Mononuclear cell (primary cell): ENCODE results near the gene AGAP1. TPM values are rescaled to one million over a fixed set of nuclear protein-coding genes. Genes with fewer than 3 reads are reported as not detected.

Experiments
- H3K27me3 ChIP-seq: 2 replicates; pipeline ENCODE4 v1.6.0; 2011; ENCODE audit warnings: low read length, control low read depth; ENCODE audit not compliant: insufficient read depth
- H3K4me1 ChIP-seq: 2 replicates; pipeline ENCODE4 v1.5.1; 2011; ENCODE audit warnings: mild to moderate bottlenecking, low read length, control low read depth; ENCODE audit not compliant: insufficient read depth
- H3K4me3 ChIP-seq: 2 replicates; pipeline ENCODE4 v1.5.1; 2011; ENCODE audit warnings: mild to moderate bottlenecking, low read length, moderate library complexity
- H3K9me3 ChIP-seq: 2 replicates; pipeline ENCODE4 v1.5.1; 2011; ENCODE audit warnings: low read depth, mild to moderate bottlenecking, control low read depth, low read length
- total RNA-seq: library from RNA; depleted of rRNA; stranded (reverse); fragments of >200 nt; gene quantifications from one replicate; pipeline ENCODE4 v1.2.3, GENCODE V29; 2012

The AGAP1 gene
- total RNA-seq, 1 donor, result 2.7 TPM

DNA sequence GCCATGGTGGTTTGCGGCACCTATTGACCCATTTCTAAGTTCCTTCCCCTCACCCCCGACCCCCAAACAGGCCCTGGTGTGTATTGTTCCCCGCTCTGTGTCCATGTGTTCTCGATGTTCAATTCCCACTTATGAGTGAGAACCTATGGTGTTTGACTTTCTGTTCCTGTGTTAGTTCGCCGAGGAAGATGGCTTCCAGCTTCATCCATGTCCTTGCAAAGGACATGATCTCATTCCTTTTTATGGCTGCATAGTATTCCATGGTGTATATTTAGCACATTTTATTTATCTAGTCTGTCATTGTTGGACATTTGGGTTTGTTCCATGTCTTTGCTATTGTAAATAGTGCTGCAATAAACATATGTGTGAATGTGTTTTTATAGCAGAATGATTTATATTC is 490.7 kb downstream of the AGAP1 start:
- H3K4me3 ChIP-seq, result no peak overlapping the region
- no peaks in the 10 kb centered on the region for H3K9me3 ChIP-seq
- no peaks in the 10 kb centered on the region for H3K27me3 ChIP-seq

GRCh38 chr2:235986361-235986760 is 492.5 kb downstream of the AGAP1 start:
- H3K27me3 ChIP-seq, result no peaks in the 10 kb centered on the region
- H3K4me1 ChIP-seq, result no peaks in the 10 kb centered on the region
- no peak overlapping the region for H3K4me3 ChIP-seq
- no peaks in the 10 kb centered on the region for H3K9me3 ChIP-seq

More for the DNA sequence above, 490.7 kb downstream of the AGAP1 start:
- H3K4me1 ChIP-seq, result no peaks in the 10 kb centered on the region

- H3K27me3 ChIP-seq, result no peaks in the 10 kb centered on the region
- H3K4me3 ChIP-seq, result no peak overlapping the region
- H3K4me1 ChIP-seq, result no peaks in the 10 kb centered on the region
- no peaks in the 10 kb centered on the region for H3K9me3 ChIP-seq
Observed at GRCh38 chr2:235988271-235989015, 494.6 kb downstream of the AGAP1 start.

DNA sequence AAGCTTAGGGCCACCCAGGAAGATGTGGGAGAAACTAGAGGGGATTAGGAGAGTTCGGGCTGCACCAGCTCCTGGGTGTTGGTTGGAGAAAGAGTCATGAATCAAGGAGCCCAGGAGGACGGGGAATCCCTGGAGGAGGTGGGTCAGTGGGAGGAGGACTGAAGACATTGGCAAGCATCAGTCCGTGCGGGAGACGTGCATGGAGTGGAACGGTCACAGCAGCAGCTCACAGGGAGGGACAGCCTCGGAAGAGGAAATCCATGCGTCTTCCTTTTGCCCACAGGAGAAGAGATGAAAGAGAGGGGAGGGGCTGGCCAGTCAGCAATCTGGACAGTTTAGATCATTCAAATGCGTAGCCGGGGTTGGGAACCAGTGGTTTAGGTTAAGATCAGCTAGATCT is 495.7 kb downstream of the AGAP1 start:
- H3K9me3 ChIP-seq, result no peaks in the 10 kb centered on the region
- H3K4me3 ChIP-seq, result no peak overlapping the region
- H3K27me3 ChIP-seq, result no peaks in the 10 kb centered on the region
- H3K4me1 ChIP-seq, result no peaks in the 10 kb centered on the region

DNA sequence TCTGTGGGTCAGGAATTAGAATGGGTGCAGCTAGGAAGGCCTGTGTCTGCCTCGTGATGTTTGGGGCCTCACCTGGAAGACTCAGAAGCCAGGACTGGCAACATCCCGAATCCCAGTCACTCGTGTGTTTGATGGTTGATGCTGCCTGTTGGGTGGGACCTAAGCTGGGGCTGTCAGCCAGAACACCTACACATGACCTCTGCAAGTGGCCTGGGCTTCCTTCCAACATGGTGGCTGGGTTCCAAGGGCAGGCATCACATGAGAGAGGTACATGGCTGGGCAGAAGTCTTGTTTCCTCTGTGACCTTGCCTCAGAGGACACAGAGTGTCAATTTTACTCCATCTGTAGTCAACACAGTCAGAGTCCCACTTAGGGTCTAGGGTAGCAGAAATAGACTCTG is 496.5 kb downstream of the AGAP1 start:
- Histone ChIP-seq H3K9me3 (no peaks in the 10 kb centered on the region), H3K4me1 (no peaks in the 10 kb centered on the region), H3K4me3 (no peak overlapping the region), H3K27me3 (no peaks in the 10 kb centered on the region)

DNA sequence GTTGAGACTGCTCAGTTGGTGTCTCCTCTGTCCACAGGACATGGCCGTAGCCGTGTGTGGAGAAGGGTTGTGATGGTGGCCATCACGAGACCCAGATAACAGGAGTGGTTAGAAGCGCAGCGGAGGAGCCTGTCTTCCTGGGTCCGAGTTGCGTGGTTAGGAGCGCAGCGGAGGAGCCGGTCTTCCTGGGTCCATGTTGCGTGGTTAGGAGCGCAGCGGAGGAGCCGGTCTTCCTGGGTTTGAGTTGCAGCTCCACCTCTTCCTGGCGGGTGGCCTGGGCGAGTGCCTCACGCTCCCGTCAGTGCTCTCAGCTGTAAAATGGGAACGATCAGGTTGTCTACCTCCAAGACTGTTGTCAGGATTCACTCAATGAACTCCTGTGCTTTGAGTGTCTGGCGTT is 498.2 kb downstream of the AGAP1 start:
- no peaks in the 10 kb centered on the region for H3K27me3 ChIP-seq
- no peaks in the 10 kb centered on the region for H3K4me1 ChIP-seq
- H3K9me3 ChIP-seq, result no peaks in the 10 kb centered on the region
- H3K4me3 ChIP-seq, result no peak overlapping the region

GRCh38 chr2:235996419-235996818 is 502.6 kb downstream of the AGAP1 start:
- no peak overlapping the region for H3K4me3 ChIP-seq
- no peaks in the 10 kb centered on the region for H3K4me1 ChIP-seq
- no peaks in the 10 kb centered on the region for H3K9me3 ChIP-seq
- no peaks in the 10 kb centered on the region for H3K27me3 ChIP-seq

DNA sequence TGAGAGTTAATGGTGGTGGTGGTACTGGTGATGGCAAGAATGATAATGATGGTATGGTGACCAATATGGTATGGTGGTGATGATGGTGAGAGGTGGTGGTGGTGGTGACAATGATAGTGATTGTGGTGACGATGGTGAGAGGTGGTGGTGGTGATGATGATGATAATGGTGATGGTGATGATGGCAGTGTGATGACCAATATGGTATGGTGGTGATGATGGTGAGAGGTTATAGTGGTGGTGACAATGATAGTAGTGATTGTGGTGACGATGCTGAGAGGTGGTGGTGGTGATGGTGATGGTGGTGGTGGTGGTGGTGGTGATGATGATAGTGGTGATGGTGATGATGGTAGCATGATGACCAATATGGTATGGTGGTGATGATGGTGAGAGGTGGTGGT is 505.2 kb downstream of the AGAP1 start:
- no peak overlapping the region for H3K4me3 ChIP-seq
- H3K9me3 ChIP-seq, result no peaks in the 10 kb centered on the region
- H3K4me1 ChIP-seq, result no peaks in the 10 kb centered on the region
- no peaks in the 10 kb centered on the region for H3K27me3 ChIP-seq

GRCh38 chr2:236001166-236001828 is 507.5 kb downstream of the AGAP1 start:
- Histone ChIP-seq H3K9me3 (no peaks in the 10 kb centered on the region), H3K27me3 (no peaks in the 10 kb centered on the region), H3K4me1 (no peaks in the 10 kb centered on the region), H3K4me3 (no peak overlapping the region)

DNA sequence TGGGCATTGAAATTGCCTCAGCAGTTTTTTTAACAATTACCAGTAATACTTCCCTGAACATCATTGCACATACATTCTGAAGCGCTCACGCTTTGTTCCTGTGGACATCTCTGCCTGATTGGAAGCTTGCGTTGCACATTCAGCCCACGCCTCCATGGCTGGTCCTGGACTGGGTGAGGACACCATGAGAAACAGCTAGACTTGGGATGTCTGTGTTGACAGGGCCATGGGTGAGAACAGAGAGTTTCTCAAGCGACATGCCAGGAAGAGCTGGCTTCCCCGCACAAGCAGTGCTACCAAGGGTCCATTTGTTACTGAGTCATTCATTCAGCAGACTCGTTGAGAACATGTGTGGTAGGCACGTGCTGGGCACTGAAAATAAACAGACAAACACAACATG is 508.0 kb downstream of the AGAP1 start:
- H3K4me1 ChIP-seq, result no peaks in the 10 kb centered on the region
- peaks cover 2% of the 10 kb centered on the region for H3K27me3 ChIP-seq
- H3K4me3 ChIP-seq, result no peak overlapping the region
- no peaks in the 10 kb centered on the region for H3K9me3 ChIP-seq

DNA sequence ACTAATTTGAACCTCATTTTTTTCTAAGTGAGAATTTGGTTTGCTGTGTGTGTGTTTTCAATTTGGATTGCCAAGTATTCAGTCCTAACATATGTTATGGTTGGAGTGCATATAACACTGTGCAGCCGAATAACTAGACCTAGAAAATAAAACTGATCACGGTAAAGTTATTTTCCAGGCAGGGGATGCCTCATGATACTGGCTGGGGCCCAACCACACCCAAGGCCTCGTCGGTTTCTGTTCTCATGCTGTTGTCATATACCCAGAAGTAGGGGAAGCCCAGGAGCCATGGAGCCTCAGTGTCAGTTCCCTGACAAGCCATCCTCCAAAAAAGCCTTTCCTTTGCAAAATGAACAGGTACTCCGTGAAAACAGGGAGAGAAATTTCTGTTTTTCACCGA is 514.2 kb downstream of the AGAP1 start:
- H3K9me3 ChIP-seq, result no peaks in the 10 kb centered on the region
- no peak overlapping the region for H3K4me3 ChIP-seq
- peaks cover 2% of the 10 kb centered on the region for H3K27me3 ChIP-seq
- no peaks in the 10 kb centered on the region for H3K4me1 ChIP-seq

GRCh38 chr2:236008857-236009256 is 515.0 kb downstream of the AGAP1 start:
- Histone ChIP-seq H3K9me3 (no peaks in the 10 kb centered on the region), H3K4me3 (no peak overlapping the region), H3K27me3 (peaks cover 2% of the 10 kb centered on the region), H3K4me1 (no peaks in the 10 kb centered on the region)

GRCh38 chr2:236010920-236011685 is 517.3 kb downstream of the AGAP1 start:
- Histone ChIP-seq H3K27me3 (peaks cover 2% of the 10 kb centered on the region), H3K9me3 (no peaks in the 10 kb centered on the region), H3K4me3 (no peak overlapping the region), H3K4me1 (no peaks in the 10 kb centered on the region)

DNA sequence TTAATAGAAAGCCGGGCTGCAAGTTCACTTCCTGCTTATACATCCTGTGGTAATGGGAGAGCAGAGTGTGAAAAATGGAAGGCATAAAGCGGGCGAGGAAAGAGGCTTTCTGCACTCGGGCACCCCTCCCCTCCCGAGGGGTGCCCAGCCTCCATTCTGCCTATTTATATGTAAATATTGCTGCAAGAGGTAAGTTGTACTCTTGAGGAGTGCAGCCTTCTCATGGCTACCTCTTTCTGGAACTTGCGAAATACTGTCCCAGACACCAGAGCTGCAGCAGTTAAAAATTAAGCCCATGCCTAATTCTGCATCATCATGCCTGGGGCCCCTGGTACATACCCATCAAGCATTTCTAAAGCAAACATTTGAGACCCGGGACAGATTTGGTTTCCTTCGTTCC is 518.3 kb downstream of the AGAP1 start:
- Histone ChIP-seq H3K4me3 (no peak overlapping the region), H3K4me1 (no peaks in the 10 kb centered on the region), H3K9me3 (no peaks in the 10 kb centered on the region), H3K27me3 (no peaks in the 10 kb centered on the region)

DNA sequence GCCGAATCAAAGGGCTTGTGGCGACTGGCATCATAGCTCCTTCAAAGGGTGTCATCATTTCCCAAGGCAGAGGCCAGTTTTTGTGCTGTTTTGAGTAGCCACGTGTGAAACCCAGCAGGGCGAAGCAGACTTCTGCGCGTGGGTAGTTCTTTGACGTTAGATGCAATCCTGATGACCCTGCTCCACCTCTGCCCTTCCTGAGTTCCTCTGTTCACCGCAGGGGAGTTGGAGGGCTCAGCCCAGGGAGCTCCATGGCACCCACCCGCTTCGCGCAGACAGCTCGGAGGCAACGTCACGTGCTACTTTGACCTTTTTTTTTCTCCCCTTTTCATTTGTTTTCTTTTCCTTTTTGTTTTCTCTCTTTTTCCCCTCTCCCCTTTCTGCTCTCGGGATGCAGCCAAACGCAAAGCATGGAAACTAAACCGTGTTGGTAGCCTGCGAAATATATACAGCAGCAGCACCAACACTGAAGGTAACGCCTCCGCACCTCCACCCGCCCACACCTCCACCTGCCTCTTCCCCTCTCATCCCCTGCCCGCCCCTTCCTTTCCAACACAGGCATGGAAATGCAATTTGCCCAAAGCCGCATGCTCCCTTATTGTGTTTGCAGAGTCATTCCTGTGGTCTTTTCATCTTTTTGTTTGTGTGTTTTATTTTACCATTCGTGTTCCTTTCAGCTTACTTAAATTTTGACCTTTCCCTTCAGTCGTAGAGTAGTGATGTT is 520.7 kb downstream of the AGAP1 start:
- Histone ChIP-seq H3K27me3 (no peaks in the 10 kb centered on the region), H3K9me3 (no peaks in the 10 kb centered on the region), H3K4me3 (no peak overlapping the region), H3K4me1 (no peaks in the 10 kb centered on the region)
